Raji (cell line): ENCODE measurements around the gene OTUB1.

Experiments used
- POLR2A ChIP-seq: IDR thresholded peaks from 2 replicates; pipeline ENCODE4 v1.6.1; 2011; ENCODE audit warnings: low read depth, low read length, control low read depth; ENCODE audit not compliant: insufficient read depth

The OTUB1 gene

GRCh38 chr11:64008914-64009633 lies 22.8 kb downstream of the OTUB1 start:
- TF ChIP-seq POLR2A = no peak

GRCh38 chr11:64009710-64010109 lies 23.5 kb downstream of the OTUB1 start:
- no peak for TF ChIP-seq POLR2A

GRCh38 chr11:64010783-64011182 lies 24.5 kb downstream of the OTUB1 start:
- no peak for TF ChIP-seq POLR2A

GRCh38 chr11:64011371-64011770 lies 25.1 kb downstream of the OTUB1 start:
- no peak for TF ChIP-seq POLR2A

- no peak for TF ChIP-seq POLR2A
These were observed 27.1 kb downstream of the OTUB1 start for GRCh38 chr11:64013141-64013896.

- no peak for TF ChIP-seq POLR2A
These were observed 28.1 kb downstream of the OTUB1 start for GRCh38 chr11:64014356-64014755.

GRCh38 chr11:64015510-64015909 lies 29.3 kb downstream of the OTUB1 start:
- TF ChIP-seq POLR2A = no peak

GRCh38 chr11:64015935-64016845 lies 30.0 kb downstream of the OTUB1 start:
- no peak for TF ChIP-seq POLR2A

GRCh38 chr11:64017945-64018224 lies 31.6 kb downstream of the OTUB1 start:
- TF ChIP-seq POLR2A = no peak

- no peak for TF ChIP-seq POLR2A
These were observed 32.1 kb downstream of the OTUB1 start for GRCh38 chr11:64018310-64018709.

- TF ChIP-seq POLR2A = no peak
These were observed 33.1 kb downstream of the OTUB1 start for GRCh38 chr11:64019106-64020037.

- TF ChIP-seq POLR2A = no peak
These were observed 34.9 kb downstream of the OTUB1 start for GRCh38 chr11:64020976-64021756.

- no peak for TF ChIP-seq POLR2A
These were observed 35.5 kb downstream of the OTUB1 start for GRCh38 chr11:64021757-64022093.

- TF ChIP-seq POLR2A = no peak
These were observed 36.0 kb downstream of the OTUB1 start for GRCh38 chr11:64022125-64022784.
